HCT116 (cell line): ENCODE results near the gene CREB3. TPM values are rescaled to one million over a fixed set of nuclear protein-coding genes. Genes with fewer than 3 reads are reported as not detected.

Experiments used
- ATAC-seq: fragments of 200-7000 bp; cut with Tn5 transposase; 2 replicates; pipeline ENCODE4 v1.9.1; 2020; ENCODE audit warnings: mild to moderate bottlenecking, moderate library complexity
- BruUV-seq: library from RNA; stranded (reverse); fragments of 400-500 nt; replicated peaks from 2 replicates; lab custom pipeline; 2021; lab: Mats Ljungman, UMichigan
- CTCF ChIA-PET: fragments of 300-600 bp; sonication (Branson Sonifier 250); formaldehyde crosslinking; loops from one replicate; lab custom pipeline; 2021; ENCODE audit warnings: antibody characterized with exemption; lab: Charles Lee
- POLR2A ChIA-PET: fragments of 300-600, 350-600 bp; sonication (Branson Sonifier 250); formaldehyde crosslinking; loops from one replicate; lab custom pipeline; 2021; ENCODE audit warnings: antibody characterized with exemption; lab: Charles Lee
- RAD21 ChIA-PET, 2 experiments: fragments of 300-600 bp; sonication (Branson Sonifier 250); formaldehyde crosslinking; loops; one replicate each; lab custom pipeline; 2023; ENCODE audit warnings: low total read pairs in 2 of 2; ENCODE audit not compliant: uncharacterized antibody in 2 of 2, unreplicated experiment in 2 of 2, low non-redundant PET in 1 of 2; lab: Charles Lee
- DNase-seq: peaks from one replicate; pipeline ENCODE4 v3.0.0-alpha.2; 2010; ENCODE audit warnings: low read depth, low spot score
- H2AFZ ChIP-seq: fragments of 200-600 bp; shearing (Covaris generic), sonication (generic); 2 replicates; pipeline ENCODE4 v1.6.1; 2017; ENCODE audit warnings: low read depth, mixed run types, mixed read lengths, antibody characterized with exemption, low read length; ENCODE audit not compliant: poor library complexity, severe bottlenecking
- H3K27ac ChIP-seq: 2 replicates; pipeline ENCODE4 v1.5.1; 2012; ENCODE audit warnings: low read depth, low read length
- H3K27me3 ChIP-seq: fragments of 200-600 bp; sonication (generic); 2 replicates; pipeline ENCODE4 v1.6.1; 2016; ENCODE audit warnings: mixed run types, low read length, mixed read lengths; ENCODE audit not compliant: insufficient read depth
- H3K36me3 ChIP-seq, 2 experiments: fragments of 200-500 bp in 1 of 2; fragments of 200-600 bp in 1 of 2; sonication (Bioruptor generic) in 1 of 2; sonication (generic) in 1 of 2; 2 replicates each; pipeline versions ENCODE4 v1.5.1 to v1.6.1; 2014 to 2016; ENCODE audit warnings: low read length in 2 of 2, inconsistent platforms in 1 of 2, mixed read lengths in 1 of 2, mixed run types in 1 of 2; ENCODE audit not compliant: insufficient read depth in 2 of 2, control insufficient read depth in 1 of 2
- H3K4me1 ChIP-seq, 2 experiments: fragments of 200-600 bp in 1 of 2; sonication (generic) in 1 of 2; 2 replicates each; pipeline versions ENCODE4 v1.5.1 to v1.6.1; 2012 to 2017; ENCODE audit warnings: low read length in 2 of 2, inconsistent platforms in 1 of 2, mild to moderate bottlenecking in 1 of 2, mixed read lengths in 1 of 2, mixed run types in 1 of 2, moderate library complexity in 1 of 2; ENCODE audit not compliant: insufficient read depth in 2 of 2, control insufficient read depth in 1 of 2
- H3K4me2 ChIP-seq: fragments of 200-600 bp; sonication (generic); 2 replicates; pipeline ENCODE4 v1.6.1; 2017; ENCODE audit warnings: mixed run types, low read length, mixed read lengths
- H3K4me3 ChIP-seq, 2 experiments: fragments of 200-600 bp in 1 of 2; sonication (generic) in 1 of 2; replicated peaks in 1 of 2; 2 replicates each; pipeline ENCODE4 v1.5.1; 2011 to 2016; ENCODE audit warnings: low read length in 2 of 2, control low read depth in 1 of 2, low read depth in 1 of 2, mild to moderate bottlenecking in 1 of 2, mixed read lengths in 1 of 2, mixed run types in 1 of 2
- H3K79me2 ChIP-seq: fragments of 200-600 bp; sonication (generic); 2 replicates; pipeline ENCODE4 v1.6.1; 2017; ENCODE audit warnings: mild to moderate bottlenecking, mixed run types, low read length, moderate library complexity, mixed read lengths; ENCODE audit not compliant: insufficient read depth
- H3K9ac ChIP-seq: fragments of 200-600 bp; sonication (generic); 2 replicates; pipeline ENCODE4 v1.6.1; 2016; ENCODE audit warnings: low read length, mixed read lengths
- H3K9me2 ChIP-seq: fragments of 200-600 bp; sonication (generic), shearing (Covaris generic); 2 replicates; pipeline ENCODE4 v1.6.1; 2017; ENCODE audit warnings: mixed run types, mild to moderate bottlenecking, moderate library complexity; ENCODE audit not compliant: insufficient read depth
- H3K9me3 ChIP-seq, 2 experiments: fragments of 200-500 bp in 1 of 2; fragments of 200-600 bp in 1 of 2; sonication (Bioruptor generic) in 1 of 2; sonication (generic) in 1 of 2; 2 replicates each; pipeline ENCODE4 v1.6.1; 2014 to 2017; ENCODE audit warnings: low read length in 2 of 2, mixed read lengths in 2 of 2, inconsistent platforms in 1 of 2, low read depth in 1 of 2, mild to moderate bottlenecking in 1 of 2, mixed run types in 1 of 2, moderate library complexity in 1 of 2; ENCODE audit not compliant: control insufficient read depth in 1 of 2, insufficient read depth in 1 of 2
- H4K20me1 ChIP-seq: fragments of 200-600 bp; sonication (generic), shearing (Covaris generic); 2 replicates; pipeline ENCODE4 v1.6.1; 2017; ENCODE audit warnings: mixed run types, mild to moderate bottlenecking, moderate library complexity; ENCODE audit not compliant: insufficient read depth
- CBX3 ChIP-seq: IDR thresholded peaks from 2 replicates; pipeline ENCODE4 v1.6.1; 2012; ENCODE audit warnings: low read depth
- EZH2 ChIP-seq: fragments of 200-600 bp; sonication (generic); IDR thresholded peaks from 2 replicates; pipeline ENCODE4 v1.6.1; 2017; ENCODE audit warnings: antibody characterized with exemption, mixed run types
- FOSL1 ChIP-seq: IDR thresholded peaks from 2 replicates; pipeline ENCODE4 v1.6.1; 2012; ENCODE audit warnings: low read depth
- JUND ChIP-seq: IDR thresholded peaks from 2 replicates; pipeline ENCODE4 v1.6.1; 2012
- POLR2A ChIP-seq: IDR thresholded peaks from 2 replicates; pipeline ENCODE4 v1.7.0; 2011; ENCODE audit warnings: borderline replicate concordance; ENCODE audit not compliant: insufficient read depth, insufficient read length; ENCODE audit errors: extremely low read depth
- POLR2AphosphoS5 ChIP-seq: IDR thresholded peaks from 2 replicates; pipeline ENCODE4 v1.6.1; 2011; ENCODE audit warnings: mild to moderate bottlenecking, low read depth, low read length, moderate library complexity
- RAD21 ChIP-seq: IDR thresholded peaks from 2 replicates; pipeline ENCODE4 v1.6.1; 2012; ENCODE audit warnings: low read depth, mild to moderate bottlenecking
- SIN3A ChIP-seq: IDR thresholded peaks from 2 replicates; pipeline ENCODE4 v1.6.1; 2012; ENCODE audit warnings: low read depth
- SP1 ChIP-seq: IDR thresholded peaks from 2 replicates; pipeline ENCODE4 v1.6.1; 2012; ENCODE audit warnings: low read depth
- TCF7L2 ChIP-seq: IDR thresholded peaks from 2 replicates; pipeline ENCODE4 v1.7.0; 2011; ENCODE audit warnings: borderline replicate concordance, inconsistent platforms; ENCODE audit not compliant: insufficient read depth, insufficient read length; ENCODE audit errors: extremely low read depth
- YY1 ChIP-seq: IDR thresholded peaks from 2 replicates; pipeline ENCODE4 v1.6.1; 2011; ENCODE audit warnings: low read length, low read depth, moderate library complexity, mild to moderate bottlenecking; ENCODE audit not compliant: insufficient replicate concordance; ENCODE audit errors: extremely low read depth
- ZFX ChIP-seq: fragments of 450-650 bp; IDR thresholded peaks from 2 replicates; pipeline ENCODE4 v1.6.1; 2017
- intact Hi-C: fragments of 100-400 bp; cut with micrococcal nuclease; formaldehyde crosslinking; loops from 2 replicates; pipeline ENCODE4 v1.10.0; 2022
- total RNA-seq: library from RNA; stranded (reverse); gene quantifications from one replicate; pipeline ENCODE4 v1.2.1, GENCODE V29; 2021; ENCODE audit not compliant: unreplicated experiment
- TF ChIP-seq, protein P1 (sequence below): IDR thresholded peaks from 2 replicates; pipeline ENCODE4 v1.6.1; 2012
- TF ChIP-seq, protein P2 (sequence below): IDR thresholded peaks from 2 replicates; pipeline ENCODE4 v1.6.1; 2012
- TF ChIP-seq, protein P3 (sequence below), 3 experiments: fragments of 200-600 bp in 1 of 3; sonication (generic) in 1 of 3; IDR thresholded peaks in 2 of 3; conservative IDR thresholded peaks in 1 of 3; 2 replicates each; pipeline ENCODE4 v1.5.1; 2012 to 2017; ENCODE audit warnings: low read depth in 2 of 3, low read length in 2 of 3, antibody characterized with exemption in 1 of 3, borderline replicate concordance in 1 of 3, control low read depth in 1 of 3, mild to moderate bottlenecking in 1 of 3, mixed read lengths in 1 of 3, mixed run types in 1 of 3, moderate library complexity in 1 of 3; ENCODE audit not compliant: insufficient read depth in 1 of 3

CREB3 gene
- total RNA-seq, 1 experiment from 2014 or later, result 22.3 TPM

DNA sequence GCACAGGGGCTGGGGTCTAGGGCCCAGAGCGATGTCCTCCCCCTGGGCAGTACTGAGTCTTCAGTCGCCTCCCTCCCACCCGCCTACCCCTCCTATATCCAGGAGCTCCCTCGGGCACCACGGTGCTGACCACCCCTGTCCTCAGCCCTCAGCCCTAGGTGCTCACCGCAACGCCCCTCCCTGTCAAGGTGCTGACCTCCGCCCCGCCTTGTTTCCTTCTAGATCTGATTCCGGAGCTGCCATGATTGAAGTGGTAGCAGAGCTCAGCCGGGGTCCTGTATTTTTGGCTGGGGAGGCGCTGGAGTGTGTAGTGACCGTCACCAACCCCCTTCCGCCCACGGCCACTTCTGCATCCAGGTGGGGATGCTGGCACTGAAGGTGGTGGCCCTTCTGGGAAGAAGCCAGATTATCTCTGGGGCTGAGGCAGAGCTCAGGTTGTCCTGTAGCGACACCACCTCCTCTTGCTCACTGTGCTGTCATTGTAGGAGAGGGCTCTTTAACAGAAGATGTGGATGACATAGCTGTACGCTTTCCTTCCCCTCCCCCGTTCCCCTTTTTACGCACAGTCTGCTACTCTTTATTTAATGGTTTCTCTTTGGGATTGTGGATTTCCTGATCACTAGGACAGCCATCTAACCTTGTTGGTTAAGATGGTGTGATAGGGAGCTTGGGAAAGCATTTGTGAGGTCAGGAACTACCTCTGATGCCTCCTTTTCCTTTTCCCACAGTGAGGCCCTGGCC is 17.2 kb downstream of the CREB3 start:
- Histone ChIP-seq H3K4me1 (peaks cover 21 to 25% of the 10 kb centered on the region in 2 experiments), H3K9ac (peak overlapping the region; percentile 88), H4K20me1 (peaks cover 7% of the 10 kb centered on the region; the same call in 1 of the 2 replicates), H3K4me2 (peak overlapping the region; percentile 96), H2AFZ (no peak overlapping the region), H3K79me2 (peaks cover 55% of the 10 kb centered on the region), H3K36me3 (peaks cover 24 to 29% of the 10 kb centered on the region in 2 experiments; a peak in 3 of 4 replicates), H3K9me2 (no peaks in the 10 kb centered on the region), H3K9me3 (no peaks in the 10 kb centered on the region), H3K27ac (peak overlapping the region; percentile 98), H3K4me3 (peak overlapping the region; percentile 89 to 92), H3K27me3 (no peaks in the 10 kb centered on the region)
- BruUV-seq, result no TSS peak
- ChIA-PET RAD21 (interaction anchor here in 1 of 2 experiments (0.5 kb wide), 1 partner anchor 62 kb away, joined by 5 read pairs; no protein-coding TSS in a partner anchor), CTCF (interaction anchor here (1.0 to 2.7 kb wide), 4 partner anchors 13 to 274 kb away, joined by 3 to 15 read pairs (median 3); partner anchors contain the start of genes CREB3 and TLN1), POLR2A (interaction anchor here (1.7 to 2.5 kb wide), 2 partner anchors 9 to 17 kb away, joined by 5 to 23 read pairs; partner anchors contain the start of genes CREB3 and TLN1)
- DNase-seq (no peak), ATAC-seq (peak; percentile 54)
- TF ChIP-seq ZFX, result peak; percentile 6; the same call in 1 of the 2 replicates
- TF ChIP-seq, protein P1, sequence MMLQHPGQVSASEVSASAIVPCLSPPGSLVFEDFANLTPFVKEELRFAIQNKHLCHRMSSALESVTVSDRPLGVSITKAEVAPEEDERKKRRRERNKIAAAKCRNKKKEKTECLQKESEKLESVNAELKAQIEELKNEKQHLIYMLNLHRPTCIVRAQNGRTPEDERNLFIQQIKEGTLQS, result no peak
- TF ChIP-seq YY1, result peak; percentile 90
- intact Hi-C loops, result loop anchor here (1.0 to 2.0 kb wide), 2 partner anchors 17 to 63 kb away; partner anchors contain the start of genes CREB3, SPAG8 and TLN1

DNA sequence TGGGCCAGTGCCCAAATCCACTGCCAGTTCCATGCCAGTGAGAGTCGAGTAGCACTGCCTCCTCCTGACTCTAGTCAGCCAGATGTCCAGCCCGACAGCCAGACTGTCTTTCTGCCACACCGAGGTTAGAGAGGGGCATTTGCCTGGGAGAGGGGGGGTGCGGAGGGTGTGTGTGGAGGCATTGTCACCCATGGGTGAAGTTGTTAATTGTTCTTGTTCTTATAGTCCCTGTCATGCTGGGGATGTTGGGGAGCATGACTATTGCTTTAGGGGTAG is 17.7 kb downstream of the CREB3 start:
- no peak for DNase-seq
- TF ChIP-seq, protein P2, sequence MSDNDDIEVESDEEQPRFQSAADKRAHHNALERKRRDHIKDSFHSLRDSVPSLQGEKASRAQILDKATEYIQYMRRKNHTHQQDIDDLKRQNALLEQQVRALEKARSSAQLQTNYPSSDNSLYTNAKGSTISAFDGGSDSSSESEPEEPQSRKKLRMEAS, result no peak
- TF ChIP-seq POLR2AphosphoS5 (no peak), POLR2A (no peak), SP1 (no peak), TCF7L2 (no peak), ZFX (no peak), FOSL1 (no peak), EZH2 (no peak), YY1 (no peak), JUND (no peak), CBX3 (no peak), RAD21 (no peak), SIN3A (no peak)
- TF ChIP-seq, protein P1, result no peak
- TF ChIP-seq, protein P3, sequence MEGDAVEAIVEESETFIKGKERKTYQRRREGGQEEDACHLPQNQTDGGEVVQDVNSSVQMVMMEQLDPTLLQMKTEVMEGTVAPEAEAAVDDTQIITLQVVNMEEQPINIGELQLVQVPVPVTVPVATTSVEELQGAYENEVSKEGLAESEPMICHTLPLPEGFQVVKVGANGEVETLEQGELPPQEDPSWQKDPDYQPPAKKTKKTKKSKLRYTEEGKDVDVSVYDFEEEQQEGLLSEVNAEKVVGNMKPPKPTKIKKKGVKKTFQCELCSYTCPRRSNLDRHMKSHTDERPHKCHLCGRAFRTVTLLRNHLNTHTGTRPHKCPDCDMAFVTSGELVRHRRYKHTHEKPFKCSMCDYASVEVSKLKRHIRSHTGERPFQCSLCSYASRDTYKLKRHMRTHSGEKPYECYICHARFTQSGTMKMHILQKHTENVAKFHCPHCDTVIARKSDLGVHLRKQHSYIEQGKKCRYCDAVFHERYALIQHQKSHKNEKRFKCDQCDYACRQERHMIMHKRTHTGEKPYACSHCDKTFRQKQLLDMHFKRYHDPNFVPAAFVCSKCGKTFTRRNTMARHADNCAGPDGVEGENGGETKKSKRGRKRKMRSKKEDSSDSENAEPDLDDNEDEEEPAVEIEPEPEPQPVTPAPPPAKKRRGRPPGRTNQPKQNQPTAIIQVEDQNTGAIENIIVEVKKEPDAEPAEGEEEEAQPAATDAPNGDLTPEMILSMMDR (IDR thresholded peaks at IDR 0.05 in 2 of 3, conservative IDR thresholded peaks at IDR 0.05 in 1 of 3; ENCODE audit: borderline replicate concordance in 1 of 3, insufficient read depth in 1 of 3, low read depth in 2 of 3, low read length in 2 of 3), result no peak

More for the DNA sequence above, 17.7 kb downstream of the CREB3 start:
- H3K9ac ChIP-seq, result peak overlapping the region; percentile 88
- H3K27ac ChIP-seq, result peak overlapping the region; percentile 98
- H2AFZ ChIP-seq, result no peak overlapping the region
- intact Hi-C loops, result loop anchor here (2.0 kb wide), 1 partner anchor 63 kb away; the partner anchor contains the start of gene SPAG8
- H3K4me1 ChIP-seq, result peaks cover 21 to 25% of the 10 kb centered on the region in 2 experiments
- H3K36me3 ChIP-seq, result peaks cover 23 to 27% of the 10 kb centered on the region in 2 experiments; a peak in 3 of 4 replicates
- no peaks in the 10 kb centered on the region for H3K9me2 ChIP-seq
- CTCF ChIA-PET, result interaction anchor here (1.0 to 2.7 kb wide), 2 partner anchors 14 to 18 kb away, joined by 3 to 15 read pairs; partner anchors contain the start of genes CREB3 and TLN1
- peak overlapping the region; percentile 96 for H3K4me2 ChIP-seq
- BruUV-seq, result no TSS peak
- H3K4me3 ChIP-seq, result peak overlapping the region; percentile 89 to 92
- H3K9me3 ChIP-seq, result no peaks in the 10 kb centered on the region
- RAD21 ChIA-PET, result no interaction called here
- ATAC-seq, result no peak
- peaks cover 7% of the 10 kb centered on the region; the same call in 1 of the 2 replicates for H4K20me1 ChIP-seq
- H3K79me2 ChIP-seq, result peaks cover 50% of the 10 kb centered on the region
- POLR2A ChIA-PET, result interaction anchor here (1.7 to 2.5 kb wide), 2 partner anchors 8 to 18 kb away, joined by 5 to 23 read pairs; partner anchors contain the start of genes CREB3 and TLN1
- H3K27me3 ChIP-seq, result no peaks in the 10 kb centered on the region
